ENCODE results near the gene KRT81. TPM values are rescaled to one million over a fixed set of nuclear protein-coding genes. Genes with fewer than 3 reads are reported as not detected.

Gene KRT81
- total RNA-seq, 4 donors from 2014 or later: not detected

DNA sequence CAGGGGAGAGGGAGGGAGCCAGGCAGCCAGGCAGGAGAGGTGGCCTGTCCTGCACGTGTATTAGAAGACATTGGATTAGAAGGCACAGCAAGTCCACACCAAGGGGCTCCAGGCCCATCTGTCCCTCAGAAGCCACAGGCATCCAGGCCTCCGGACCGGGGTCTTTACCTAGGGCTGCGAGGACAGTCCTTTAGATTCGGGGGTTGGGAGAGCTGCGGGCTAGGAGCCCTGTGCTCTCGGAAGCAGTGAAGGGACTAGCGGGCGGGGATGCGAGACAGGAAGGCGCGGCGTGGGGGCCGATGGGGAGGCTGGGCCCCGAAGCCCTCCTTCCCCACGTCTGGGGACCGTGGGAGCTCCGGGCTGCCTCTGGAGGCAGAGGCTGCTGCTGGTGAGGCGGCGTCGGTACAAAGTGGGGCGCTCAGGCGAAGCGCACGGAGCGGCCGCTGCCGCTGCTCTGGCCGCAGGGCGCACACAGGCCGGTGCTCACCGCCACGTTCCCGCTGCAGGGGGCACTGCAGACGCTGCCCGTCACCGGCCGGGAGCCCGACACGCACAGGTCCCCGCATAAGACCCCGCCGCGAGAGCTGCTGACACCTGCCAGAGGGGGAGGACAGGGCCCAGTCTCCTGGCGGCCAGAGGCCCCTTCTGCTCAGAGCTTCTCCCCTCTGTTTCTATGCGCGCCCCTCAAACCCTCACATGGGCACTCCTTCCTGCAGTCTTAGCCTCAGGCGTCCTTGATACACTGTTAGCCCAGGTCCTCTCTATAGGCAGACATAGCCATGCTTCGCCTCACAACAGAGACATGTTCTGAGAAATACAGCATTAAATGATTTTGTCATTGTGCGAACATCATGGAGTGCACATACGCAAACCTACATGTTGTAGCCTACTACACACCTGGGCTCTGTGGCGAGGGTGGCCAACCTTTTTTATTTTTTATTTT is 41.0 kb downstream of the KRT81 start:
- Histone ChIP-seq H3K9me3 (no peaks in the 10 kb centered on the region), H3K4me3 (no peak overlapping the region), H3K4me1 (no peaks in the 10 kb centered on the region), H3K36me3 (no peaks in the 10 kb centered on the region), H3K27ac (no peak overlapping the region), H3K27me3 (no peaks in the 10 kb centered on the region)
- TF ChIP-seq, protein P1, sequence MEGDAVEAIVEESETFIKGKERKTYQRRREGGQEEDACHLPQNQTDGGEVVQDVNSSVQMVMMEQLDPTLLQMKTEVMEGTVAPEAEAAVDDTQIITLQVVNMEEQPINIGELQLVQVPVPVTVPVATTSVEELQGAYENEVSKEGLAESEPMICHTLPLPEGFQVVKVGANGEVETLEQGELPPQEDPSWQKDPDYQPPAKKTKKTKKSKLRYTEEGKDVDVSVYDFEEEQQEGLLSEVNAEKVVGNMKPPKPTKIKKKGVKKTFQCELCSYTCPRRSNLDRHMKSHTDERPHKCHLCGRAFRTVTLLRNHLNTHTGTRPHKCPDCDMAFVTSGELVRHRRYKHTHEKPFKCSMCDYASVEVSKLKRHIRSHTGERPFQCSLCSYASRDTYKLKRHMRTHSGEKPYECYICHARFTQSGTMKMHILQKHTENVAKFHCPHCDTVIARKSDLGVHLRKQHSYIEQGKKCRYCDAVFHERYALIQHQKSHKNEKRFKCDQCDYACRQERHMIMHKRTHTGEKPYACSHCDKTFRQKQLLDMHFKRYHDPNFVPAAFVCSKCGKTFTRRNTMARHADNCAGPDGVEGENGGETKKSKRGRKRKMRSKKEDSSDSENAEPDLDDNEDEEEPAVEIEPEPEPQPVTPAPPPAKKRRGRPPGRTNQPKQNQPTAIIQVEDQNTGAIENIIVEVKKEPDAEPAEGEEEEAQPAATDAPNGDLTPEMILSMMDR (IDR thresholded peaks at IDR 0.05): no peak
- no peak for TF ChIP-seq POLR2A (IDR thresholded peaks at IDR 0.05)
- no peak for DNase-seq

DNA sequence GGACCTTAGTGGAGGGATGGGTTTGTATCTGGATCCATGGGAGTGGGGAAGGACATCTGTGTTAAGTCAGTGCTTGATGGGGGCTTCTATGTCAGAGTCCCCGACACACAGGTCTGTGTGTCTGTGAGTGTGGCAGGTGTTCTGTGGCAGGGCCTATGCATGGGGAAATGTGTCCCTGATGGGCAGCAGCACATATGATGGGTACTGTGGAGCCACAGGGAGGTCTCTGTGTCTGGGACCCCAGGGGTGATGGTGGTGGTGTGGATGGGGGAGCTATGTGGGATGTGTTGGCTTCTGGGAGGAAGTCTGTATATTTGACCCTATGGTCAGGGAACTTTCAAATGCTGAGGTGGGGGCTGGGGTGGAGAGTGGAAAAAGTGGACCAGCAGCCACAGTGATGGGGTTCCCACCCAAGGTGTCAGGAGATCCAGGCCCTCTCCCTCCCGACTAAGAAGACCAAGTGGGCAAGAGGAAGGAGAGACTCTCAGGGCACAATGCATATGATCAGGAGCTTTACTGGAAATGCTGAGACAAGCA is 41.8 kb downstream of the KRT81 start:
- no peaks in the 10 kb centered on the region for H3K9me3 ChIP-seq
- peak in 1 of 3 donors; percentile 34 for DNase-seq
- H3K4me3 ChIP-seq: no peak overlapping the region
- H3K27me3 ChIP-seq: no peaks in the 10 kb centered on the region
- H3K4me1 ChIP-seq: peaks cover 0 to 2% (median 0%) of the 10 kb centered on the region in 4 donors
- H3K36me3 ChIP-seq: no peaks in the 10 kb centered on the region
- H3K27ac ChIP-seq: no peak overlapping the region
- TF ChIP-seq, protein P1 (IDR thresholded peaks at IDR 0.05): no peak
- no peak for TF ChIP-seq POLR2A (IDR thresholded peaks at IDR 0.05)

DNA sequence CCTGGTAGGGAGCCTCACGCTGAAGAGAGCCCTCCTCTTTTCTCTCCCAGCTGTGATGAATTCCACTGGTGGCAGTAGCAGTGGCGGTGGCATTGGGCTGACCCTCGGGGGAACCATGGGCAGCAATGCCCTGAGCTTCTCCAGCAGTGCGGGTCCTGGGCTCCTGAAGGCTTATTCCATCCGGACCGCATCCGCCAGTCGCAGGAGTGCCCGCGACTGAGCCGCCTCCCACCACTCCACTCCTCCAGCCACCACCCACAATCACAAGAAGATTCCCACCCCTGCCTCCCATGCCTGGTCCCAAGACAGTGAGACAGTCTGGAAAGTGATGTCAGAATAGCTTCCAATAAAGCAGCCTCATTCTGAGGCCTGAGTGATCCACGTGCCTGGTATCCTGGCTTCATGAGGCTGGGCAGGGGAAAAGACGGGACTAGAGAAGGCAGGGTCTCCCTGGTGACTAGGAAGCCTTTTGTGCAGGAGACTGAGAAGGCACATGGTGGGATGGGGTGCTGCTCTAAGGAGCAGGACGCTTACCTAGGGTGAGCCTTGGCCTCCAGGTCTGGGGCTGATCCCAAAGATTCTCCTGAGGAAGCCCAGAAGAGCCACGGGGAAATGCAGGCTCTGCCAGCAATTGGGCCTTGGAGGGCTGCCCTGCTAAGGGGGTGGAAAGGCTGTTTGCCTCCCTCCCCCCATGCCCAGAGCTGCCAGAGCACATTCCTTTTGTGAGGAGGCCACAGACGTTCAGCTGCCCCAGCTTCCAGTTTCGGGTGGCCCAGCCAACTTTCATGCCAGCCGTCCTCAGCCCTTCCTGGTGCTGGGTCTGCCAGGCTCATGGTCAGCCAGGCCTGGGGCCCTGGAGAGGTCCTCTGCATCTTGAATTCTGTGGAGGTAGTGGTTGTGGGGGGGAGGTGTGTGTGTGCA is 42.5 kb downstream of the KRT81 start:
- TF ChIP-seq, protein P1 (IDR thresholded peaks at IDR 0.05): no peak
- TF ChIP-seq POLR2A (IDR thresholded peaks at IDR 0.05): no peak
- Histone ChIP-seq H3K27me3 (no peaks in the 10 kb centered on the region), H3K27ac (no peak overlapping the region), H3K36me3 (no peaks in the 10 kb centered on the region), H3K9me3 (no peaks in the 10 kb centered on the region), H3K4me1 (peaks cover 0 to 10% (median 0%) of the 10 kb centered on the region in 4 donors), H3K4me3 (no peak overlapping the region)
- peak in 1 of 3 donors; percentile 34 for DNase-seq

DNA sequence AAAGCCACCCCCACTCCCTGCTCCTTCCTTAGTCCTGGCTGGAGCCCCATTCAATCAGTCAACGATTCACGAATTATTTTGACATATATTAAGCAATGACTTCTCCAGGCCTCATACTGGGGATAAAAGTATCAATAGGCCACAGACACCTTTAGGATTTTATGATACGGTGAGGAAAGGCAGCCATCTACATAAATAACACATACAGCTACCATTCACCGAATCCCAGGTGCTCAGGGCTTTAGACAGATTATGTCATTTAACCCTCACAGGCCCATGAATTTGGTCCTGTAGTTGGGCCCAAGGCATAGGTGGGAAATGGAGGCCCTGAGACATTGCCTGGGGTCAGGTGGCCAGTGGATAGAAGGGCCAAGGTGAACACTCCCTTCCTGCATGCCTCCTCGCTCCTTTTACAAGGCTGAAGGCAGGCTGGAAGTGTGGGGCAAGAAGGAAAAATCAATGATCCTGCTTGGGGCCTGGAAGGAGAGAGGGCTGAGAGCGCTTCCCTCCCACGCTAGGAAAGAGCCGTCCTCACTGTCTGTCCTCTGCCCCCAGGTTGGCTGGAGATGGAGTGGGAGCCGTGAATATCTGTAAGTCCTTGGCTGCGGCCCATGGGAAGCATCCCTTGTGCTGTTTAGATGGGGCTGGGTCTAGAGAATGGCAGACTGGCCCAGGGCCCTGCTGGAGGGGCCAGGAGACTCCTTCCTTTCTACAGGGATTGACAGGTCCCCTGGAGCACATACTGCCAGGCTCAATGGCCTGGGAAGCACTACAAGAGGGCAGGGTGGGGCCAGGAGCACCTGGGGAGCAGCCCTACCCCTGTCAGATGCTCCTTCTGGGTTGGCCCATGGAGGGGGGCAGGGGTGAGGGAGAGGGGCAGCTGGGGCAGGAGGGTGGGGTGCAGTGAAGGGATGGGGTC is 43.5 kb downstream of the KRT81 start:
- Histone ChIP-seq H3K9me3 (no peaks in the 10 kb centered on the region), H3K36me3 (no peaks in the 10 kb centered on the region), H3K27me3 (no peaks in the 10 kb centered on the region), H3K27ac (no peak overlapping the region), H3K4me1 (peaks cover 0 to 10% (median 0%) of the 10 kb centered on the region in 4 donors), H3K4me3 (no peak overlapping the region)
- TF ChIP-seq, protein P1 (IDR thresholded peaks at IDR 0.05): no peak
- no peak for TF ChIP-seq POLR2A (IDR thresholded peaks at IDR 0.05)
- no peak for DNase-seq

Data from Peyer's patch (tissue), 4 donors.